Hepatocyte (in vitro differentiated cells): Measurements from ENCODE around the gene RMDN2.

Experiments
- EZH2 ChIP-seq: fragments of 200-600 bp; sonication (generic); IDR thresholded peaks from 2 replicates; pipeline ENCODE4 v1.6.1; 2016; ENCODE audit warnings: antibody characterized with exemption, mild to moderate bottlenecking, borderline replicate concordance
- EZH2phosphoT487 ChIP-seq: fragments of 200-600 bp; sonication (generic); IDR thresholded peaks from one replicate; pipeline ENCODE4 v1.6.1; 2018; ENCODE audit warnings: antibody characterized with exemption, mild to moderate bottlenecking, low read depth, moderate library complexity; ENCODE audit not compliant: unreplicated experiment, severe bottlenecking
- TF ChIP-seq, protein P1 (sequence below): fragments of 200-600 bp; sonication (generic); IDR thresholded peaks from 2 replicates; pipeline ENCODE4 v1.5.1; 2016; ENCODE audit warnings: antibody characterized with exemption, mild to moderate bottlenecking; ENCODE audit not compliant: poor library complexity

DNA sequence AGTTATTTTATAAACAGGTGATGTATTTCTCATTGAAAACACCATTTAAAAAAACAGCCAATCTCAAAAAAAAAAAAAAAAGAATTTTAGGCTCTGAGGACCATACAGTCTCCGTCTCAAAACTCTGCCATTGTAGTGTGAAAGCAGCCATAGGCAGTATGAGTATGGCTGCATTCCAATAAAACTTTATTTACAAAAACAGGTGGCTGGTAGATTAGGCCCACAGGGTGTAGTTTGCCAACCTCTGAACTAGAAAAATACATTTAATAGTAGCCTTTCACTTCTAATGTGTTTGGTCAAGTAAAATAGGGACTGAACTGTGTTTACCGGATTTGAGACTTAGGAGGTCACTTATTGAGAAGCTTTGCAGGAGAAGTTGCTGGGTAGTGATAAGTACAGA, 19.2 kb downstream of the RMDN2 start:
- TF ChIP-seq, protein P1, sequence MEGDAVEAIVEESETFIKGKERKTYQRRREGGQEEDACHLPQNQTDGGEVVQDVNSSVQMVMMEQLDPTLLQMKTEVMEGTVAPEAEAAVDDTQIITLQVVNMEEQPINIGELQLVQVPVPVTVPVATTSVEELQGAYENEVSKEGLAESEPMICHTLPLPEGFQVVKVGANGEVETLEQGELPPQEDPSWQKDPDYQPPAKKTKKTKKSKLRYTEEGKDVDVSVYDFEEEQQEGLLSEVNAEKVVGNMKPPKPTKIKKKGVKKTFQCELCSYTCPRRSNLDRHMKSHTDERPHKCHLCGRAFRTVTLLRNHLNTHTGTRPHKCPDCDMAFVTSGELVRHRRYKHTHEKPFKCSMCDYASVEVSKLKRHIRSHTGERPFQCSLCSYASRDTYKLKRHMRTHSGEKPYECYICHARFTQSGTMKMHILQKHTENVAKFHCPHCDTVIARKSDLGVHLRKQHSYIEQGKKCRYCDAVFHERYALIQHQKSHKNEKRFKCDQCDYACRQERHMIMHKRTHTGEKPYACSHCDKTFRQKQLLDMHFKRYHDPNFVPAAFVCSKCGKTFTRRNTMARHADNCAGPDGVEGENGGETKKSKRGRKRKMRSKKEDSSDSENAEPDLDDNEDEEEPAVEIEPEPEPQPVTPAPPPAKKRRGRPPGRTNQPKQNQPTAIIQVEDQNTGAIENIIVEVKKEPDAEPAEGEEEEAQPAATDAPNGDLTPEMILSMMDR = no peak
- TF ChIP-seq EZH2 = no peak
- no peak for TF ChIP-seq EZH2phosphoT487
